NCI-H1436 (cell line): Measurements from ENCODE around the gene DOC2B.
A peak's percentile ranks its signal among the peaks of the same experiment; 100 is the strongest.
"Not testable (repeated sequence)": the region's sequence is repeated elsewhere in the genome, so short reads cannot be mapped to it uniquely, and the experiment has no call there.

Experiments
- DNase-seq: peaks from one replicate; lab custom pipeline; 2025; lab: John Stamatoyannopoulos, UW

Gene DOC2B

DNA sequence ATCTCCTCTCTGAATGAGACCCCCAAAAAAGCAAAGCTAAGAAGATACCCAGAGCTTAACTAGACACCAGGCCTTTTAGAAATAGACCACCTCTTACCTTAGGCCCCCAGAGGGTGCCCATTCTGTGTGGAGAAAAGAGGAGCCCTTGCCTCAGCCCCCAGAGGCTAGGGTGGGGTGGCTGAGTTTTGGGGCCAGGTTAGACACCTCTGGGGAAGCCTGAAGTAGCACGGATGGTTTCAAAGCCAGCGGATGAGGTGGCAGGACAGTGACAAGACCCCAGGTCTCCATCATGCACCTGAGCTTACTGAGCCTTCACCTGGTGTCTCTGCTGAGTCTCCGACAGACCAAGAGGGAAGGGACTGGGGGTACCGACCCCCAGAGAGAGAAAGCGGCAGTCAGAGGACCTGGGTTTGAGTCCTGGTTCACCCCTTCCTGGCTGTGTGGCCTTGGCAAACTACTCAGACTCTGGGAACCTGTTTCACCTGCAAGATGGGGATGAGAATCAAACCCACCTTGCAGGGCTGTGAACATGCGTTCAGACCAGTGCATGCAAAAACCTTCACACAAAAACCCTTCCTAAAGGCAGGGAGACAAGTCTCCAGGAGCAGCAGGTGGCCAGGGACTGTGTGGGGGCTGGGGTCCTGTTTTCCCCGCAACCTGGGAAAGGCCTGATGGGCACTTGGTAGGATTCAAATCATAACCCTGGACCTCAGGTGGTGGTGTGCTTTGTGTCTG lies 36.3 kb downstream of the DOC2B start:
- DNase-seq, result no peak

- peak; percentile 70 for DNase-seq
These were observed 37.6 kb downstream of the DOC2B start for GRCh38 chr17:143785-144281.

- no peak for DNase-seq
These were observed 38.3 kb downstream of the DOC2B start for GRCh38 chr17:142876-143784.

- no peak for DNase-seq
These were observed 39.3 kb downstream of the DOC2B start for GRCh38 chr17:142102-142661.

GRCh38 chr17:139401-140205 lies 41.8 kb downstream of the DOC2B start:
- not testable (repeated sequence) for DNase-seq

GRCh38 chr17:137166-137807 lies 44.2 kb downstream of the DOC2B start, which contains the start of gene SCGB1C2:
TSS of gene SCGB1C2 (plus strand) at chr17:137569. CDS start at chr17:137591, 22 bp downstream.
- DNase-seq, result not testable (repeated sequence)

DNA sequence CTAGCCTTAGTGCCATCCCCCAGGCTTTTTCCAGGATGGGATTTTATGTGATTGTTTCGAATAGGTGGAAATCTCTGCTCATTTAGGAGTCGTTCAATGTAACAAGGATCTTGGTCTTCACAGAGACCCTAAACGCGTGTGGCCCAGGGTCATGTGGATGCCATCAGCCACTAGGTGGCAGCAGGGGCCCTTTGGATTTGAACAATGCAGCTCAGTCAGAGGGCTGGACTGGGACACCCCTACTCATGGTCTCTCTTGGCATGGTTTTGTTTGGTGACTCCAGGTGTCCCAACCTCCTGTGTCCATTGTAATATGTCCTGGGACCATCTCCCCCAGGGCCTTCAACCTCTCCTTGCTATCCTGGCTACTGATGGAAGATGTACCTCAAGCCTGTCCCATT lies 44.9 kb downstream of the DOC2B start:
- not testable (repeated sequence) for DNase-seq

DNA sequence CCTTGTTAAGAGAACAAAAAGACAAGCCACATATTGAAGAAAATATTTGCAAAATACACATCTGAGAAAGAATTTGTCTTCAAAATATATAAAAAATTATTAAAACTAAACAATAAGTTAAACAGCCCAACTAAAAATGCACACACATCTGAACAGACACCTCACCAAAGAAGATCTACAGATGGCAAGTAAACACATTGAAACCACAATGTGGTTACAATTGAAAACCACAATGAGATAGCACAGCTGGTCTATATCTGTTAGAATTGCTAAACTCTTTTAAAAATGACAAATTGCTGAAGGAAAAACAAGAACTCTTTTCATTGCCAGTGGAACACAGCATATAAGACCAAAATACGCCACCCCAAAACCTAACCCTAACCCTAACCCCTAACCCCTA lies 45.6 kb downstream of the DOC2B start:
- DNase-seq, result not testable (repeated sequence)

DNA sequence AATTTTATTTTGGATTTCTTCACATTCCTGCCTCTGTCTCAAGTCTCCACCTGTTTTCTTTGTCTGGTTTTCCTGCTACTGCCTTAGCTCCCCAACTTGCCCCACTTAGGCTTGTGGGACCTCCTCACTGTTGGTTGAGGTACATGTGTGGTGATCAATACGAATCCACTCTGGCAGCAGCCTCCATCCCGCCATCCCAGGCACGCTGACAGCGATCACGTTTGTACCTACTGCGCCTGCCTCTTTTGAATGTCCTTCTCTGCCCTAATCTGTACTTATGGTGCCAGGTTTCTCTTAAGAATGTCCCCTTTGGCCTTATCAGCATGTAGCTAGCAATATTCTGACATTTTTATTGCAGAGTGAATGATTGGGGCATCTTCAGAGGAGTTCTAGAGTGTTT lies 46.4 kb downstream of the DOC2B start:
- not testable (repeated sequence) for DNase-seq

- not testable (repeated sequence) for DNase-seq
These were observed 47.1 kb downstream of the DOC2B start for GRCh38 chr17:134332-134785.

- DNase-seq, result not testable (repeated sequence)
These were observed 47.5 kb downstream of the DOC2B start for GRCh38 chr17:133932-134331.

DNA sequence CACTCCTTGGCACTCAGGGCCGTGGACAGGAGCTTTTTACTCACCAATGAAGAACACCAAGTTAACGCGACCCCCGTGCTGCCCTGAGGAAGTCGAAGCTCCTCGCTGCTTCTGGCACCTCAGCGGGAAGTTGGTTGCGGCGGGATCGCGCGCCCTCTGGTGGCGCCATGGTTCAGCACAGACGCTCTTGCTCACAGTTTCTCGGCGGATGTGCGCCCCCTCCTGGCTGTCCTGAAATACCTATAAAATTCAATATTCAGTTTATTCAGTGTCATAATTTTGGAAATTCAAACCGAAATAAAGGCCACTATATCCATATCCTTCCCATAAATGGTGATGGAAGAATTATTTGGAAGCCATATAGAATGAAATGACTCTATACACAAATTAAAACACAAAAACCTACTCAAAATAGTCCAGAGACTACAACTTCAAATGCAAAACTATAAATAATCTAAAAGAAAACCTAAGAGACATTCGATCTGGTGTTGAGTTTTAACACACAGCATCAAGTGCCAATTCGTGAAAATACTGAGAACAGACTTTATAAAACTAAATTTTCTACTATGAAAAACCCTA lies 63.0 kb downstream of the DOC2B start:
- not testable (repeated sequence) for DNase-seq

DNA sequence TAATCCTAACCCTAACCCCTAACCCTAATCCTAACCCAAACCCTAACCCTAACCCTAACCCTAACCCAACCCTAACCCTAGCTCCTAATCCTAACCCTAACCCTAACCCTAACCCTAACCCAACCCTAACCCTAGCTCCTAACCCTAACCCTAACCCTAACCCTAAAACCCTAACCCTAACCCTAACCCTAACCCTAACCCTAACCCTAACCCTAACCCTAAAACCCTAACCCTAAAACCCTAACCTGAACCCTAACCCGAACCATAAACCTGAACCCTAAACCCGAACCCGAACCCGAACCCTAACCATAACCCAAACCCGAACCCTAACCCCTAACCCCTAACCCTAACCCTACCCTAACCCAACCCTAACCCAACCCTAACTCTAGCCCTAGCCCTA lies 68.3 kb downstream of the DOC2B start:
- DNase-seq, result not testable (repeated sequence)
